H9 (cell line): ENCODE measurements around the gene NKAIN4. TPM values are rescaled to one million over a fixed set of nuclear protein-coding genes. Genes with fewer than 3 reads are reported as not detected.

ENCODE experiments used
- DNase-seq: peaks from one replicate; pipeline ENCODE4 v3.0.0-alpha.2; 2017
- H2AFZ ChIP-seq: one replicate; pipeline ENCODE4 v1.6.1; 2013; ENCODE audit warnings: mild to moderate bottlenecking, low read length, control low read depth, moderate library complexity
- H2AK5ac ChIP-seq: 2 replicates; pipeline ENCODE4 v1.6.1; 2013; ENCODE audit warnings: low read length, control low read depth, mixed read lengths; ENCODE audit not compliant: insufficient read length
- H2BK120ac ChIP-seq: one replicate; pipeline ENCODE4 v1.6.1; 2013; ENCODE audit warnings: low read depth, mild to moderate bottlenecking, low read length, control low read depth, inconsistent platforms; ENCODE audit not compliant: poor library complexity, severe bottlenecking
- H2BK12ac ChIP-seq: 2 replicates; pipeline ENCODE4 v1.6.1; 2013; ENCODE audit warnings: low read length, control low read depth, mixed read lengths, low read depth; ENCODE audit not compliant: insufficient read length
- H2BK15ac ChIP-seq: 2 replicates; pipeline ENCODE4 v1.6.1; 2013; ENCODE audit warnings: low read depth, low read length, control low read depth
- H2BK20ac ChIP-seq: one replicate; pipeline ENCODE4 v1.6.1; 2013; ENCODE audit warnings: low read depth, mild to moderate bottlenecking, low read length, control low read depth, inconsistent platforms; ENCODE audit not compliant: poor library complexity, severe bottlenecking
- H2BK5ac ChIP-seq: 2 replicates; pipeline ENCODE4 v1.6.1; 2013; ENCODE audit warnings: low read length, control low read depth, mixed read lengths; ENCODE audit not compliant: insufficient read length
- H3K14ac ChIP-seq: 2 replicates; pipeline ENCODE4 v1.6.1; 2013; ENCODE audit warnings: low read length, control low read depth; ENCODE audit not compliant: insufficient read depth
- H3K18ac ChIP-seq: 2 replicates; pipeline ENCODE4 v1.6.1; 2013; ENCODE audit warnings: low read depth, mild to moderate bottlenecking, mixed read lengths, low read length, control low read depth; ENCODE audit not compliant: insufficient read length
- H3K23ac ChIP-seq: 2 replicates; pipeline ENCODE4 v1.6.1; 2013; ENCODE audit warnings: low read length, control low read depth, mixed read lengths, low read depth; ENCODE audit not compliant: insufficient read length
- H3K23me2 ChIP-seq: 2 replicates; pipeline ENCODE4 v1.6.1; 2013; ENCODE audit warnings: low read depth, mild to moderate bottlenecking, mixed read lengths, low read length, control low read depth; ENCODE audit not compliant: insufficient read length, poor library complexity, severe bottlenecking
- H3K27ac ChIP-seq: 2 replicates; pipeline ENCODE4 v1.5.1; 2013; ENCODE audit warnings: low read length, control low read depth, mixed read lengths, low read depth; ENCODE audit not compliant: insufficient read length
- H3K27me3 ChIP-seq: 2 replicates; pipeline ENCODE4 v1.6.1; 2013; ENCODE audit warnings: low read length, control low read depth, inconsistent platforms; ENCODE audit not compliant: insufficient read depth
- H3K4ac ChIP-seq: 2 replicates; pipeline ENCODE4 v1.6.1; 2013; ENCODE audit warnings: low read depth, mild to moderate bottlenecking, control low read depth, inconsistent platforms, low read length, moderate library complexity
- H3K4me1 ChIP-seq: 2 replicates; pipeline ENCODE4 v1.6.1; 2013; ENCODE audit warnings: low read length, control low read depth, inconsistent platforms; ENCODE audit not compliant: insufficient read depth
- H3K4me2 ChIP-seq: 2 replicates; pipeline ENCODE4 v1.6.1; 2013; ENCODE audit warnings: low read length, control low read depth, mixed read lengths; ENCODE audit not compliant: insufficient read length, insufficient read depth
- H3K56ac ChIP-seq: 2 replicates; pipeline ENCODE4 v1.6.1; 2013; ENCODE audit warnings: low read depth, mild to moderate bottlenecking, mixed read lengths, low read length, control low read depth; ENCODE audit not compliant: insufficient read length
- H3K79me1 ChIP-seq: 2 replicates; pipeline ENCODE4 v1.6.1; 2013; ENCODE audit warnings: low read depth, mild to moderate bottlenecking, moderate library complexity, low read length, control low read depth, inconsistent platforms; ENCODE audit not compliant: insufficient read depth, poor library complexity, severe bottlenecking
- H3K79me2 ChIP-seq: 2 replicates; pipeline ENCODE4 v1.6.1; 2013; ENCODE audit warnings: low read length, control low read depth, inconsistent platforms; ENCODE audit not compliant: insufficient read depth
- H3K9ac ChIP-seq: 2 replicates; pipeline ENCODE4 v1.6.1; 2013; ENCODE audit warnings: low read length, control low read depth, mixed read lengths; ENCODE audit not compliant: insufficient read length; ENCODE audit errors: extremely low read depth
- H3K9me3 ChIP-seq: one replicate; pipeline ENCODE4 v1.6.1; 2013; ENCODE audit warnings: low read depth, low read length, inconsistent platforms; ENCODE audit not compliant: control insufficient read depth
- H3T11ph ChIP-seq: one replicate; pipeline ENCODE4 v1.6.1; 2013; ENCODE audit warnings: mild to moderate bottlenecking, low read length, control low read depth, inconsistent platforms
- H4K20me1 ChIP-seq: one replicate; pipeline ENCODE4 v1.6.1; 2013; ENCODE audit not compliant: control insufficient read depth, insufficient read length, insufficient read depth
- H4K5ac ChIP-seq: 2 replicates; pipeline ENCODE4 v1.6.1; 2013; ENCODE audit warnings: low read depth, mild to moderate bottlenecking, mixed read lengths, low read length, control low read depth; ENCODE audit not compliant: insufficient read length
- H4K8ac ChIP-seq: replicated peaks from 2 replicates; pipeline ENCODE4 v1.6.1; 2013; ENCODE audit warnings: low read length, control low read depth, mixed read lengths, low read depth; ENCODE audit not compliant: insufficient read length
- H4K91ac ChIP-seq: 2 replicates; pipeline ENCODE4 v1.6.1; 2013; ENCODE audit warnings: low read depth, mild to moderate bottlenecking, moderate library complexity, mixed read lengths, low read length, control low read depth; ENCODE audit not compliant: insufficient read length
- H3K27ac Mint-ChIP-seq, 3 experiments: 2 replicates in 2 of 3; 3 replicates in 1 of 3; pipeline ENCODE4 v1.8.0; 2020 to 2021; ENCODE audit warnings: mixed read lengths in 3 of 3, mild to moderate bottlenecking in 1 of 3, moderate library complexity in 1 of 3
- H3K27me3 Mint-ChIP-seq: 2 replicates; pipeline ENCODE4 v1.8.0; 2021; ENCODE audit warnings: low read depth, mild to moderate bottlenecking, moderate library complexity, mixed read lengths
- H3K36me3 Mint-ChIP-seq, 3 experiments: 2 replicates in 2 of 3; 3 replicates in 1 of 3; pipeline ENCODE4 v1.8.0; 2020 to 2021; ENCODE audit warnings: low read depth in 3 of 3, mixed read lengths in 3 of 3; ENCODE audit not compliant: insufficient read depth in 1 of 3
- H3K4me1 Mint-ChIP-seq, 2 experiments: 2 replicates each; pipeline ENCODE4 v1.8.0; 2020; ENCODE audit warnings: mixed read lengths in 2 of 2
- H3K4me3 Mint-ChIP-seq, 2 experiments: 2 replicates in 1 of 2; 3 replicates in 1 of 2; pipeline ENCODE4 v1.8.0; 2020 to 2021; ENCODE audit warnings: mild to moderate bottlenecking in 2 of 2, mixed read lengths in 2 of 2, moderate library complexity in 1 of 2
- H3K9me3 Mint-ChIP-seq, 2 experiments: 2 replicates in 1 of 2; 3 replicates in 1 of 2; pipeline ENCODE4 v1.8.0; 2020; ENCODE audit warnings: mild to moderate bottlenecking in 2 of 2, mixed read lengths in 2 of 2, moderate library complexity in 1 of 2
- WGBS: extraction: QIAGEN DNeasy Blood & Tissue Kit; methylation state at CpG from one replicate; pipeline ENCODE4 v1.1.7; 2013; ENCODE audit warnings: missing lambda C conversion rate, low lambda C conversion rate, mixed read lengths; ENCODE audit not compliant: insufficient read length; ENCODE audit errors: extremely low coverage; 5-methylcytosine and 5-hydroxymethylcytosine counted together
- total RNA-seq: library from RNA; stranded (reverse); gene quantifications from 2 replicates; pipeline ENCODE4 v1.2.1, GENCODE V29; 2021
- TF ChIP-seq, protein P1 (sequence below): fragments of 200-600 bp; sonication (generic); conservative IDR thresholded peaks from 3 replicates; pipeline ENCODE4 v1.8.0; 2021; ENCODE audit warnings: antibody characterized with exemption, mild to moderate bottlenecking

Gene NKAIN4
- total RNA-seq, 1 experiment from 2014 or later = 20.9 TPM

GRCh38 chr20:63223826-63224207 is 30.4 kb downstream of the NKAIN4 start:
- no peak overlapping the region for H2AFZ ChIP-seq

More at GRCh38 chr20:63223826-63224207, 30.4 kb downstream of the NKAIN4 start:
- Histone ChIP-seq H3K18ac (no peak overlapping the region), H3K4me1 (no peaks in the 10 kb centered on the region), H3K27ac (no peak overlapping the region), H4K5ac (no peak overlapping the region), H4K8ac (no peak overlapping the region), H2BK20ac (no peak overlapping the region), H3K4ac (no peak overlapping the region), H3K9ac (no peak overlapping the region), H2BK12ac (no peak overlapping the region), H2BK120ac (no peak overlapping the region), H3K27me3 (no peaks in the 10 kb centered on the region), H3K79me2 (no peaks in the 10 kb centered on the region), H3K4me2 (no peak overlapping the region), H3T11ph (no peak overlapping the region), H3K14ac (no peak overlapping the region), H3K23me2 (no peaks in the 10 kb centered on the region), H2BK5ac (no peak overlapping the region), H4K20me1 (no peaks in the 10 kb centered on the region), H3K9me3 (no peaks in the 10 kb centered on the region), H2AK5ac (no peak overlapping the region), H3K23ac (no peak overlapping the region), H3K79me1 (no peaks in the 10 kb centered on the region), H2BK15ac (no peak overlapping the region), H4K91ac (no peak overlapping the region), H3K56ac (no peak overlapping the region)
- H3K9me3 Mint-ChIP-seq = peaks cover 0 to 1% of the 10 kb centered on the region in 2 experiments; a peak in 1 of 5 replicates
- WGBS = no CpG with 5 or more reads among the region's 6 CpGs
- TF ChIP-seq, protein P1, sequence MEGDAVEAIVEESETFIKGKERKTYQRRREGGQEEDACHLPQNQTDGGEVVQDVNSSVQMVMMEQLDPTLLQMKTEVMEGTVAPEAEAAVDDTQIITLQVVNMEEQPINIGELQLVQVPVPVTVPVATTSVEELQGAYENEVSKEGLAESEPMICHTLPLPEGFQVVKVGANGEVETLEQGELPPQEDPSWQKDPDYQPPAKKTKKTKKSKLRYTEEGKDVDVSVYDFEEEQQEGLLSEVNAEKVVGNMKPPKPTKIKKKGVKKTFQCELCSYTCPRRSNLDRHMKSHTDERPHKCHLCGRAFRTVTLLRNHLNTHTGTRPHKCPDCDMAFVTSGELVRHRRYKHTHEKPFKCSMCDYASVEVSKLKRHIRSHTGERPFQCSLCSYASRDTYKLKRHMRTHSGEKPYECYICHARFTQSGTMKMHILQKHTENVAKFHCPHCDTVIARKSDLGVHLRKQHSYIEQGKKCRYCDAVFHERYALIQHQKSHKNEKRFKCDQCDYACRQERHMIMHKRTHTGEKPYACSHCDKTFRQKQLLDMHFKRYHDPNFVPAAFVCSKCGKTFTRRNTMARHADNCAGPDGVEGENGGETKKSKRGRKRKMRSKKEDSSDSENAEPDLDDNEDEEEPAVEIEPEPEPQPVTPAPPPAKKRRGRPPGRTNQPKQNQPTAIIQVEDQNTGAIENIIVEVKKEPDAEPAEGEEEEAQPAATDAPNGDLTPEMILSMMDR = no peak
- peaks cover 5 to 44% of the 10 kb centered on the region in 2 experiments for H3K4me1 Mint-ChIP-seq
- no peak for DNase-seq
- no peak overlapping the region for H3K27ac Mint-ChIP-seq
- peaks cover 29% of the 10 kb centered on the region for H3K27me3 Mint-ChIP-seq
- H3K36me3 Mint-ChIP-seq = no peaks in the 10 kb centered on the region
- H3K4me3 Mint-ChIP-seq = no peak overlapping the region
